Endothelial cell (in vitro differentiated cells): Measurements from ENCODE around the gene SRGAP3. TPM values are rescaled to one million over a fixed set of nuclear protein-coding genes. Genes with fewer than 3 reads are reported as not detected.

Experiments
- DNase-seq: peaks from one replicate; pipeline ENCODE4 v3.0.0; 2021; ENCODE audit warnings: low spot score
- H3K27ac Mint-ChIP-seq: one replicate; pipeline ENCODE4 v1.8.0; 2021; ENCODE audit warnings: mixed read lengths, inconsistent platforms; ENCODE audit not compliant: unreplicated experiment
- H3K27me3 Mint-ChIP-seq: one replicate; pipeline ENCODE4 v1.8.0; 2021; ENCODE audit warnings: mild to moderate bottlenecking, moderate library complexity, mixed read lengths, inconsistent platforms; ENCODE audit not compliant: unreplicated experiment
- H3K36me3 Mint-ChIP-seq: one replicate; pipeline ENCODE4 v1.8.0; 2021; ENCODE audit warnings: mild to moderate bottlenecking, low read depth, mixed read lengths, inconsistent platforms; ENCODE audit not compliant: unreplicated experiment
- H3K4me1 Mint-ChIP-seq: one replicate; pipeline ENCODE4 v1.8.0; 2021; ENCODE audit warnings: mild to moderate bottlenecking, mixed read lengths, inconsistent platforms; ENCODE audit not compliant: unreplicated experiment
- H3K4me3 Mint-ChIP-seq: one replicate; pipeline ENCODE4 v1.8.0; 2021; ENCODE audit warnings: mild to moderate bottlenecking, mixed read lengths, inconsistent platforms; ENCODE audit not compliant: unreplicated experiment
- H3K9me3 Mint-ChIP-seq: one replicate; pipeline ENCODE4 v1.8.0; 2021; ENCODE audit warnings: mixed read lengths, inconsistent platforms; ENCODE audit not compliant: unreplicated experiment
- total RNA-seq: library from RNA; stranded (reverse); fragmentation: NEBNext Ultra II Directional; extraction: Animal tissue kit (Norgen Biotek cat#: 25700); gene quantifications from one replicate; pipeline ENCODE4 v1.2.1, GENCODE V29; 2021; ENCODE audit not compliant: unreplicated experiment
- TF ChIP-seq, protein P1 (sequence below): fragments of 200-600 bp; sonication (generic); IDR thresholded peaks from one replicate; pipeline ENCODE4 v1.5.0; 2021; ENCODE audit warnings: antibody characterized with exemption; ENCODE audit not compliant: unreplicated experiment

SRGAP3 gene
- total RNA-seq, 1 donor from 2014 or later = 12.0 TPM

DNA sequence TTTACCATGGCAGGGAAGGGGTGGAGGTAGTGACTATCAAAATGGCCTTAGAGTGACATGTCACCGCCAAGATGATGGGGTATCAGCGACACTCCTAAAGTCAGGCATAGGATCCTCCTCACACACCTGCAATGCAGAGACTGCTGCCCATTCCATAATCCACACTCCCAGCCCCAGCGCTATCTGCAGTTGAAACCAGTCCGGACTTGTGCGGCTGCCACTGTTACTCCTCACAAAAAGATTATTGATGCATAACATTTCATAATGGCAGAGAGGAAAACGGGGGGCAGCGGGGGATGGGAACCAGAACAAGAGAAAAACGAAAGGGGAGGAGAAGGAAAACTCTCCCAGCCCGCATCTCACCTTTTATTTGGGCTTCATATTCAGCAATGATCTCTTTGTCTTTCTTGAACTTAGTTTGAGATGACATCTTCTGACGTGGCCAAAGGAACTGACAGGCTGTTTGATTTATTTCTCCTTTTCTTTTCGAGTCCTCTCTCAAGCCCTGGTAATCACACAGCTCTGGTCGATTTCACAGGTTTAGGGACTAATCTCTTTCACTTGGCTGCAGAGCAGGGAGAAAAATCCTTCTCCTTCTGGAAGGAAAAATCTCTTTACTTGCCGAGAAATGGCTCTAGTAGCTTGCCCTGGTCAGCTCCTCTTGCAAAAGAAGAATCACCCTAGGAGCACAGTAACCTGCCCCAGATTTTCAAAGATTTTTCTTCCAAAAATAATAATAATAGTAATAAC is 749 bp downstream of the SRGAP3 start:
- Mint-ChIP-seq H3K9me3 (no peaks in the 10 kb centered on the region), H3K27ac (no peak overlapping the region), H3K4me3 (peak overlapping the region; percentile 86), H3K4me1 (peaks cover 6% of the 10 kb centered on the region), H3K36me3 (no peaks in the 10 kb centered on the region), H3K27me3 (peaks cover 2% of the 10 kb centered on the region)
- DNase-seq = no peak
- TF ChIP-seq, protein P1, sequence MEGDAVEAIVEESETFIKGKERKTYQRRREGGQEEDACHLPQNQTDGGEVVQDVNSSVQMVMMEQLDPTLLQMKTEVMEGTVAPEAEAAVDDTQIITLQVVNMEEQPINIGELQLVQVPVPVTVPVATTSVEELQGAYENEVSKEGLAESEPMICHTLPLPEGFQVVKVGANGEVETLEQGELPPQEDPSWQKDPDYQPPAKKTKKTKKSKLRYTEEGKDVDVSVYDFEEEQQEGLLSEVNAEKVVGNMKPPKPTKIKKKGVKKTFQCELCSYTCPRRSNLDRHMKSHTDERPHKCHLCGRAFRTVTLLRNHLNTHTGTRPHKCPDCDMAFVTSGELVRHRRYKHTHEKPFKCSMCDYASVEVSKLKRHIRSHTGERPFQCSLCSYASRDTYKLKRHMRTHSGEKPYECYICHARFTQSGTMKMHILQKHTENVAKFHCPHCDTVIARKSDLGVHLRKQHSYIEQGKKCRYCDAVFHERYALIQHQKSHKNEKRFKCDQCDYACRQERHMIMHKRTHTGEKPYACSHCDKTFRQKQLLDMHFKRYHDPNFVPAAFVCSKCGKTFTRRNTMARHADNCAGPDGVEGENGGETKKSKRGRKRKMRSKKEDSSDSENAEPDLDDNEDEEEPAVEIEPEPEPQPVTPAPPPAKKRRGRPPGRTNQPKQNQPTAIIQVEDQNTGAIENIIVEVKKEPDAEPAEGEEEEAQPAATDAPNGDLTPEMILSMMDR = no peak

DNA sequence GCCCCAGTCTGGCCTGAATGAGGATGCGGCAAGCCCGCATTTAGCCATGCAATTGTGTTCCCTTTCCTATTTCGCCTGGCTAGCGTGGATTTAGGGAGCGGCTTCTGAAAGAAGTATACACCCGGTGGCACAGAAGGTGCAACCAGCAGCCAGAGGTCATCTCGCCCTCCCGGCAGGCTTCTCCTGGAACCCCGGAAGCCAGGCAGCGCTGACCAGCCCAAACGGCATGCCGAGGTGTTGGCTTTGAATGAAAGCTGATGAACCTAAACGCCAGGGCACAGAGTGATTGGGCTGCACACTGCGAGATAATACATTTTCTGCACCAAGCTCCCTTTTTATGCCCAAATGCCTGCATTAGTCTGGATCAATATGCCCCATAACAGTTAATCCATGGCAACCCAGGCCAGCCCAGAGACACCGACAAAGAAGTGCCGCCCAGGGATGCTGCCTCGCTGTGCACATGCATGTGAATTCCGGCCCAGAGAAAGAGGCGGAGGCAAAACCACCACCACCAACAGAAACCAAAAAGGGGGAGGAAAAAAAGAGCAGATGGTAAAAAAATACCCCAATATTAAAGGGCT is 1.4 kb downstream of the SRGAP3 start:
- DNase-seq = no peak
- Mint-ChIP-seq H3K27me3 (peaks cover 2% of the 10 kb centered on the region), H3K36me3 (no peaks in the 10 kb centered on the region), H3K9me3 (no peaks in the 10 kb centered on the region), H3K27ac (no peak overlapping the region), H3K4me3 (no peak overlapping the region), H3K4me1 (peaks cover 6% of the 10 kb centered on the region)
- TF ChIP-seq, protein P1 = no peak

DNA sequence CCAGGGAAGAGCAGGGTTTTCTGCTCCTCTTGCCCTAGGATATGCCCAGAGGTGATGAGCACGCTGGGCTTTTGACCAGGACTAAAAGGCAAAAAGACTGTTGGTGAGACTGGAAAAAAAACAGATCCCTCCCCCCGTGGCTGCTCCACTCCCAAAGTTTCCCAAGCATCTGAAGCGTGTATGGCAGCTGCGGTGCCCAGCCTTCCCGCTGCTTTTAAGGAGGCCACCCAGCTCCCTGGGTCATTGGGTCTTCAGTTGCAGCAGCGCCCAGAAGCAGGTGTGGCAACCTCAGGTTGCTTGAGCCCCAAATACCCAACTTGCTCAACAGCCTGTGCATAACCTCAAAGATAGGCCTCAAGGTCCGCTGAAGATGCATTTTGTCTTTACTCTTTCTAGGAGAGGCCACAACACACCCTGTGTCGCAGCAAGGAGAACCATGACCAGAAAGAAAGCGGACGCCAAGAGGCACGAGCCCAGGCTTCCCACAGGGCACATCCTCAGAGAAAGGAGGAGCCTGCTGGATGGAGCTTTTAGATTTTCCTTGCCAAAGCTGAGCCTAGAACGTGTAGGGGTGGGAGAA is 2.0 kb downstream of the SRGAP3 start:
- peaks cover 6% of the 10 kb centered on the region for H3K4me1 Mint-ChIP-seq
- H3K27ac Mint-ChIP-seq = no peak overlapping the region
- TF ChIP-seq, protein P1 = no peak
- no peaks in the 10 kb centered on the region for H3K9me3 Mint-ChIP-seq
- no peaks in the 10 kb centered on the region for H3K36me3 Mint-ChIP-seq
- no peak for DNase-seq
- H3K27me3 Mint-ChIP-seq = peaks cover 2% of the 10 kb centered on the region
- no peak overlapping the region for H3K4me3 Mint-ChIP-seq

DNA sequence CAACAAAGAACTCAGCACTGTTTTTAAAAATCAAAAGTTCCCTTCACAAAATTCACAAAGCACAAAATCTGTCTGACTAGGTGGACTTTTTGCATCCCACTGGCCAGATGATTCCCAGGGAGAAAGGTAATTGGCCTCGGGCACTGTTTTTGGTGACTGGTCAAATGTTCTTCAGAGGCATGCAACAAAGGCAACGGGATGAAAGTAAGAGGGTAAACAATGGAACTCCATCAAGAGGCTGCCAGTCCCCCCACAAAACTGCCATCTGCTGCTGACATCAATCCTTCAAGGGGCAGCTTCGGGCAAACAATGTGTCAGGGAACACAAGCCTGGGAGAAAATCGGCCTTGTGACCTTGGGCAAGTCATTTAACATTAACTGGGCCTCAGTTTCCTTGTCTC is 3.3 kb downstream of the SRGAP3 start:
- no peaks in the 10 kb centered on the region for H3K9me3 Mint-ChIP-seq
- no peak for DNase-seq
- H3K4me1 Mint-ChIP-seq = peaks cover 6% of the 10 kb centered on the region
- peaks cover 3% of the 10 kb centered on the region for H3K27me3 Mint-ChIP-seq
- no peak overlapping the region for H3K4me3 Mint-ChIP-seq
- no peak overlapping the region for H3K27ac Mint-ChIP-seq
- H3K36me3 Mint-ChIP-seq = no peaks in the 10 kb centered on the region
- TF ChIP-seq, protein P1 = no peak
